Measurements from ENCODE around the gene MACROD2.

MACROD2 gene

GRCh38 chr20:14064921-14065320 is 69.6 kb downstream of the MACROD2 start:
- H3K4me3 ChIP-seq (ENCODE audit: low read depth, low read length): no peak overlapping the region
- ChIA-PET POLR2A (no interaction called here), CTCF (interaction anchor here (0.9 kb wide), 1 partner anchor 10 kb away, joined by 3 read pairs; no protein-coding TSS in a partner anchor)
- TF ChIP-seq CTCF (IDR thresholded peaks at IDR 0.05; ENCODE audit: insufficient read depth, low read length, missing control alignments): no peak
- no peak for DNase-seq (ENCODE audit: low read depth, low spot score)

GRCh38 chr20:14065774-14066173 is 70.5 kb downstream of the MACROD2 start:
- DNase-seq (ENCODE audit: low read depth, low spot score): no peak
- no peak for TF ChIP-seq CTCF (IDR thresholded peaks at IDR 0.05; ENCODE audit: insufficient read depth, low read length, missing control alignments)
- POLR2A ChIA-PET: no interaction called here
- H3K4me3 ChIP-seq (ENCODE audit: low read depth, low read length): no peak overlapping the region
- CTCF ChIA-PET: interaction anchor here (0.8 kb wide), 1 partner anchor 246 kb away, joined by 3 read pairs; no protein-coding TSS in a partner anchor

GRCh38 chr20:14067603-14068002 is 72.3 kb downstream of the MACROD2 start:
- H3K4me3 ChIP-seq (ENCODE audit: low read depth, low read length): no peak overlapping the region
- DNase-seq (ENCODE audit: low read depth, low spot score): no peak
- ChIA-PET CTCF (interaction anchor here (0.8 to 1.4 kb wide), 2 partner anchors 14 to 248 kb away, joined by 4 read pairs; no protein-coding TSS in a partner anchor), POLR2A (no interaction called here)
- TF ChIP-seq CTCF (IDR thresholded peaks at IDR 0.05; ENCODE audit: insufficient read depth, low read length, missing control alignments): no peak

DNA sequence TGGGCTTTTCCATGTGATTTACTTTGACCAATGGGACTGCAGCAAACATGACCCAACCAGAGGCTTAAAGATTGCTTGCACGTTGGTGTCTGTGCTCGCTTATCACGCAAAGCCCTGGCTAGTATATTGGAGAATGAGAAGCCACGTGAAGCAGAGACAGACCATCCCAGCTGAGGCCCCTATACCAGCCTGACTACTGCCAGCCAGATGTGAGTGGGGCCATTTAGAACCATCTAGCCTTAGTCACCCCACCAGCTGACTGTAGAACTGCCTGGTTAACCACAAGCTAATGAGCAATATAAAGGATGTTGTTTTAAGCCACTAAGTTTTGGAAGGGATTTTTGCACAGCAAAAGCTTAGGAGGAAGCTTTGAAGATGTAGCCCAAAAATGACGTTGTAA is 74.5 kb downstream of the MACROD2 start:
- no peak overlapping the region for H3K4me3 ChIP-seq (ENCODE audit: low read depth, low read length)
- CTCF ChIA-PET: no interaction called here
- no peak for TF ChIP-seq CTCF (IDR thresholded peaks at IDR 0.05; ENCODE audit: insufficient read depth, low read length, missing control alignments)
- no peak for DNase-seq (ENCODE audit: low read depth, low spot score)
- POLR2A ChIA-PET: no interaction called here

DNA sequence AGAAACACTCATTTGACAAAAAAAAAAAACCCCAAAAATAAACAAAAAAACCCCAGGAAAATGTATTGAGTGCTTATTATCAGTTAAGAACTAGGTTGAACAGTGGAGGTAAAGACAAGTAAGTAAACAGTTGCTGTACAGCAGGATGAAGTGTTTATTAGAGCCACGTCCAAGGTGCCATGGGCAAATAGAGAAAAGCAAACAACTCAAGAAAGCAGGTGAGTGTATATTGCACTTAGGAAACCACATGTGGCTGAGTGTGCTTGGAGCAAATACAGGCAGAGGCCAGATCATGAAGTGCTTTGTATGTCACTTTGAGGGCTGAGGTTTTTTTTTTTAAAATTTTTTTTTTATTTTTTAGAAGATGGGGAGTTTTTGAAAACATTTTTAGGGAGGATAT is 98.3 kb downstream of the MACROD2 start:
- no peak for TF ChIP-seq CTCF (IDR thresholded peaks at IDR 0.05; ENCODE audit: insufficient read depth, low read length, missing control alignments)
- no peak for DNase-seq (ENCODE audit: low read depth, low spot score)
- ChIA-PET CTCF (no interaction called here), POLR2A (no interaction called here)
- H3K4me3 ChIP-seq (ENCODE audit: low read depth, low read length): no peak overlapping the region

GRCh38 chr20:14098261-14098660 is 102.9 kb downstream of the MACROD2 start:
- no peak for DNase-seq (ENCODE audit: low read depth, low spot score)
- POLR2A ChIA-PET: no interaction called here

More at GRCh38 chr20:14098261-14098660, 102.9 kb downstream of the MACROD2 start:
- no peak overlapping the region for H3K4me3 ChIP-seq (ENCODE audit: low read depth, low read length)
- CTCF ChIA-PET: no interaction called here
- no peak for TF ChIP-seq CTCF (IDR thresholded peaks at IDR 0.05; ENCODE audit: insufficient read depth, low read length, missing control alignments)
